ENCODE measurements around the gene XRCC3.

DNA sequence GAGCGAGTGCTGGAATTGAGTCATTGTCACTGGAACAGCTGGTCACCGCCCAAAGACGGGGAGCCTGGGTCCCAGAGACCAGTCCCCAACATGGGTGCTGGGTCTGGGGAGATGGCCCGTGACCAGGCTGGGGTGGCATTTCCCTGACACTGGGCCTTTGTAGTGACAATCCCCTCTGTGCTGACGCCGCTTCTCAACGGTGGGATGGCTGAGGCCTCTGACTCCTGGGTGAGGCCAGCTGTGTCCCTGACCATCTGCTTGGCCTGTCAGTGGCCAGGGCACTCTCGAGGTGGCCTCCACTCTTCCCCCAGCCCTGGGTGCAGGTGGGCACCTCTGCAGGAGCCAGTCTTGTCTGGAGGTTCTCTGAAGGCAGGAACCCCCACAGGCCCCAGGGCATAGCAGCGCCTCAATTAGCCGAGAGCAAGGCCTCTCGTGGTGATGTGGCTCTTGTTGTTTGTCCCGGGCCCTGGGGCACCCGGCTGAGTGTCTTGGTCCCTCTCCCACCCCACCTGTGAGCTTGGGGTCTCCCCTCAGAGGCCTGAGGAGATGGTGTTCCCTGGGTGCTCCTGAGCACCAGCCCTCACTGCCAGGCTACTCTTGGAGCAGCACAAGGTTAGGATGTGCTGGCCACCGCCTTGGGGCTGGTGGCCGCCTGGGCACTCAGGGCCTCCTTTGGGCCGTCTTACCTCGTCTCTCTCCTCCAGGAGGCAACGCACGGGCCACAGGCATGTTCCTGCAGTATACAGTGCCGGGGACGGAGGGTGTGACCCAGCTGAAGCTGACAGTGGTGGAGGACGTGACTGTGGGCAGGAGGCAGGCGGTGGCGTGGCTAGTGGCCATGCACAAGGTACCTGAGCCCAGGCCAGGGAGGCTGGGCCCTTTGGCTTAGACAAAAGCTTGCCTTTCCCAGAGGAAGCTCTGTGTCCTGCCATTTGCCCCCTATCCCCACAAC, 16.9 kb upstream of the XRCC3 start:
- TF ChIP-seq ZNF274 (IDR thresholded peaks at IDR 0.05; ENCODE audit: insufficient read depth, insufficient read length) (no peak), TCF3 (IDR thresholded peaks at IDR 0.05; ENCODE audit: borderline replicate concordance, insufficient read depth, low read depth, low read length) (no peak), TCF12 (IDR thresholded peaks at IDR 0.05; ENCODE audit: low read depth, low read length) (no peak), BRCA1 (IDR thresholded peaks at IDR 0.05; ENCODE audit: low read depth, low read length) (no peak), PAX8 (IDR thresholded peaks at IDR 0.05) (no peak)
